ENCODE data around the gene SH2D4B. TPM values are rescaled to one million over a fixed set of nuclear protein-coding genes. Genes with fewer than 3 reads are reported as not detected.

The SH2D4B gene
- total and polyA plus RNA-seq, 10 of the 15 experiments (the other 5 are each of a cell fraction or from before 2014, with no cell fraction given): 0.04 to 0.21 (median 0.13) TPM; not detected in 5

- TF ChIP-seq MYC (IDR thresholded peaks at IDR 0.05; ENCODE audit: insufficient read depth, insufficient read length, insufficient replicate concordance, low read length, severe bottlenecking): no peak
- TF ChIP-seq, protein P1, sequence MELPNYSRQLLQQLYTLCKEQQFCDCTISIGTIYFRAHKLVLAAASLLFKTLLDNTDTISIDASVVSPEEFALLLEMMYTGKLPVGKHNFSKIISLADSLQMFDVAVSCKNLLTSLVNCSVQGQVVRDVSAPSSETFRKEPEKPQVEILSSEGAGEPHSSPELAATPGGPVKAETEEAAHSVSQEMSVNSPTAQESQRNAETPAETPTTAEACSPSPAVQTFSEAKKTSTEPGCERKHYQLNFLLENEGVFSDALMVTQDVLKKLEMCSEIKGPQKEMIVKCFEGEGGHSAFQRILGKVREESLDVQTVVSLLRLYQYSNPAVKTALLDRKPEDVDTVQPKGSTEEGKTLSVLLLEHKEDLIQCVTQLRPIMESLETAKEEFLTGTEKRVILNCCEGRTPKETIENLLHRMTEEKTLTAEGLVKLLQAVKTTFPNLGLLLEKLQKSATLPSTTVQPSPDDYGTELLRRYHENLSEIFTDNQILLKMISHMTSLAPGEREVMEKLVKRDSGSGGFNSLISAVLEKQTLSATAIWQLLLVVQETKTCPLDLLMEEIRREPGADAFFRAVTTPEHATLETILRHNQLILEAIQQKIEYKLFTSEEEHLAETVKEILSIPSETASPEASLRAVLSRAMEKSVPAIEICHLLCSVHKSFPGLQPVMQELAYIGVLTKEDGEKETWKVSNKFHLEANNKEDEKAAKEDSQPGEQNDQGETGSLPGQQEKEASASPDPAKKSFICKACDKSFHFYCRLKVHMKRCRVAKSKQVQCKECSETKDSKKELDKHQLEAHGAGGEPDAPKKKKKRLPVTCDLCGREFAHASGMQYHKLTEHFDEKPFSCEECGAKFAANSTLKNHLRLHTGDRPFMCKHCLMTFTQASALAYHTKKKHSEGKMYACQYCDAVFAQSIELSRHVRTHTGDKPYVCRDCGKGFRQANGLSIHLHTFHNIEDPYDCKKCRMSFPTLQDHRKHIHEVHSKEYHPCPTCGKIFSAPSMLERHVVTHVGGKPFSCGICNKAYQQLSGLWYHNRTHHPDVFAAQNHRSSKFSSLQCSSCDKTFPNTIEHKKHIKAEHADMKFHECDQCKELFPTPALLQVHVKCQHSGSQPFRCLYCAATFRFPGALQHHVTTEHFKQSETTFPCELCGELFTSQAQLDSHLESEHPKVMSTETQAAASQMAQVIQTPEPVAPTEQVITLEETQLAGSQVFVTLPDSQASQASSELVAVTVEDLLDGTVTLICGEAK (IDR thresholded peaks at IDR 0.05; ENCODE audit: borderline replicate concordance): no peak
- no peak for TF ChIP-seq CEBPZ (IDR thresholded peaks at IDR 0.05; ENCODE audit: low read depth, low read length)
- TF ChIP-seq PAX5 (IDR thresholded peaks at IDR 0.05; ENCODE audit: borderline replicate concordance, low read depth, low read length): 0 out of 2 replicates have a peak, but pooled peaks have one; percentile 34
- TF ChIP-seq, protein P2, sequence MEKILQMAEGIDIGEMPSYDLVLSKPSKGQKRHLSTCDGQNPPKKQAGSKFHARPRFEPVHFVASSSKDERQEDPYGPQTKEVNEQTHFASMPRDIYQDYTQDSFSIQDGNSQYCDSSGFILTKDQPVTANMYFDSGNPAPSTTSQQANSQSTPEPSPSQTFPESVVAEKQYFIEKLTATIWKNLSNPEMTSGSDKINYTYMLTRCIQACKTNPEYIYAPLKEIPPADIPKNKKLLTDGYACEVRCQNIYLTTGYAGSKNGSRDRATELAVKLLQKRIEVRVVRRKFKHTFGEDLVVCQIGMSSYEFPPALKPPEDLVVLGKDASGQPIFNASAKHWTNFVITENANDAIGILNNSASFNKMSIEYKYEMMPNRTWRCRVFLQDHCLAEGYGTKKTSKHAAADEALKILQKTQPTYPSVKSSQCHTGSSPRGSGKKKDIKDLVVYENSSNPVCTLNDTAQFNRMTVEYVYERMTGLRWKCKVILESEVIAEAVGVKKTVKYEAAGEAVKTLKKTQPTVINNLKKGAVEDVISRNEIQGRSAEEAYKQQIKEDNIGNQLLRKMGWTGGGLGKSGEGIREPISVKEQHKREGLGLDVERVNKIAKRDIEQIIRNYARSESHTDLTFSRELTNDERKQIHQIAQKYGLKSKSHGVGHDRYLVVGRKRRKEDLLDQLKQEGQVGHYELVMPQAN (conservative IDR thresholded peaks at IDR 0.05): no peak
- no peak for TF ChIP-seq NRF1 (conservative IDR thresholded peaks at IDR 0.05; ENCODE audit: low read depth, low read length)
- TF ChIP-seq PKNOX1 (IDR thresholded peaks at IDR 0.05): no peak
- no peak for TF ChIP-seq NBN (IDR thresholded peaks at IDR 0.05)
Observed at GRCh38 chr10:80599424-80599847, 61.7 kb downstream of the SH2D4B start (continued).
